GM20431 (cell line): ENCODE results near the gene AMER2.

Source experiments
- in situ Hi-C: fragments of 300-500 bp; cut with MseI, MboI; formaldehyde crosslinking; loops from one replicate; pipeline ENCODE4 v1.15.0; 2020; ENCODE audit warnings: low sequenced_read_pairs; ENCODE audit not compliant: unreplicated experiment

AMER2 gene

DNA sequence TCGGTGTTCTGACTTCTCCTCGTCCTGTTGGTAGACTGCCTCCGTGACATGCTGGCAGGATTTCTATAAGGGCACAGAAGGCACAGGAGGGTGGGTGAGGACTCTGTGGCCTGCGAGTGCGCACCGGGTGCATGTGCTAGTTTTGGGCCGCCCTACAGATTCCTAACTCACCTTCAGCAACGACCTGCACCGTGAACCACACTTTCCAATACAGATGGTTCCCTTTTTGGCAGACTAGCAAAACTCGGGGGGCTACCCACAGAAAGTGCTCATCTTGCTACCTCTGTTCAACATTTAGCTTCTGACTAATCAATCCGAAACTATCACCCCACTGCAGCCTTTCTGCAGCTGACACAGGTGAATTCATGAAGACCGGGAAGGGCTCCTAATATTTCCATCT is 14.1 kb upstream of the AMER2 start:
- in situ Hi-C loops = no loop called here

DNA sequence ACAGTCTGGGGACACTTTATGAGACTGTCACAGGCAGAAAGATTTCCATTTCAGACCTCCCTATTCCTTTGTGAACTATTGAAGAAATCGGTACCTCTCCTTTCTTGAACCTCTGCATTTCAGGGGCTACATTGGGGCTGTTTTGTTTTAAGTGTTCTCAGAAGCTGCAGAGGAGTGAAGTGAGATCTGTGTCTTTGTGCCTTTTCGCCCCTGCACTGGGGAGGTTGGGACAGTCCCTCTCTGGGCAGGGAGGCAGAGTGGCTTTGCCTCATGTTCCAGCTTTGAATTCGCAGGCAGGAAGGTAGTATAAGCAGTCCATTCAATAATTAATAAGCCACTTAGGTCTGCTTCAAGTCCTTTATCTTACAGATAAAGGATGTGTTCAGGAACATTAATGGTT is 9.5 kb upstream of the AMER2 start:
- in situ Hi-C loops = no loop called here

DNA sequence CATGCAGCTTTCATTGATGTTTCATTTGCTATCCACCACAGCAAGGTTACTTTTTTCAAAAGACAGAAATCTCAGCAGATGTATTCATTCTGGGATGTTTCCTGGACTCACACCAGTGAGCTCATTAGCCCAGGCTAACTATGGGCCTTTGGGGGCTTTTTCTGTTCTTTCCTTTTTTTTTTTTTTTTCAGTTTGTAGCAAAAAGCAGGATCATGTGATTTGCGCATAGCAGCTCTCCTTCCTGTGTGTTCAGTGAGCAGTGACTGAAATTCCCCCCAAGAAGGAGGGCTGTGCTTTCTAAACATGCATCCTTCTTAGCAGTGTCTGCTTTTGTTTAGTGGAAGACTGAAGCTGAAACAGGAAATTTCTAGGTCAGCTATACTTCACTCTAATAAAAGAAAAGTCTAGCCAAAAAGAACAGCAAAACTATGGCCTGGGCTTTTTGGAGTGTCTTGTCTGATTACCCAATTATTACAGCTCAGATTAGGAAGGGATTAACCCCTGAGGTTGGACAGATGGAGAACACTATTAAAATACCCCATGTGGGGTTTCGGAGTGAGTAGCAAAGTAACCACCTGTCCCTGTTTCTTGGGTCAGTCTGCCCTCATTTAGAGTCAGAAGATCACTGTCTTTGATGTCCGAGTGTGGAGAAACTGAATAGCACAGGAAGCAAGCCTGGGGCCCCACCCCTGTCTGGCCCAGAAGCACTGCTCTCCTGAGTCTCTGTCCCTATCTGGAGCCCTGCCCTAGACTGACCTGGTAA is 8.9 kb upstream of the AMER2 start:
- in situ Hi-C loops = no loop called here

DNA sequence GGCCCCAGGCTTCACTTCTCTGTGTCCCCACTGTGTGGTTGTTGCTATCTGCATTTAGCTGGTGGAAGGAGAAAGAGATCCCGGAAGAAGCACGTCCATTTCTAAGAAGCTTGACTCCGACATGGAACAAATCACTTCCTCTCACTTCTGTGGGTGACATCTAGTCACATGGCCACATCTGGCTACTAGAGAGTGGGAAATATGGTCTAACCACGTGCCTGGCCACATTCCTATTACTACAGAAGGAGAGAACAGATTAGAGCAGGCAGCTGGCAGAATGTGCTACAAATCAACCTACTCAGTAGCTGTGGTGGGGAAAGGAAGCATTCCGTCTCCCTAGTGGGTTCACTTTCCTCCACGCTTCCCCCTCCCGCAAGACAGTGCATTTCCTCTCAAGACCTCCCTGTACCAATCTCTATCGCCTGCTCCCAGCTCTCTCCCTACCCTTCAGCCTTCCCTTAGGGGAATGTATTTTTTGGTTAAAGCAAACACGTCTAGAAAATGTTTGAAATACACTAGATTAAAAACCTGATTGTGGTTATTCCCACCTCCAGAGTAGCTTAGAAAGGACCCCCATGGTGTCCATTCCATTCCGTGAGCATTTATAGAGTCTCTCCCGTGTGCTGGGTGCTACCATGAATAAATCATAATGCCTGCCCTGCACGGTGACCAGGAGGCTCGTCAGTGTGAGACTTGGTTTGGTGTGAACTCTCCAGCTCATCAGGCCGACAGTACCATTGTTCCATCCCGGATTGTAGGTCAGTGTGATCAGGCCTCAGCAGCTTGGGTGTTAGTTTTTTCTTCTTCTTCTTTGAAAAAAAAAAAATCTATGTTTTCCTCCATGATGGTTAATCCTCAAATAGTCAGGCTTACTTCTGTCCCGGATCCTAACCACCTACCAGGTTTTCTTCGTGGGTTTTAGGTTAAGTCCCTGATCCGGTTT is 8.0 kb upstream of the AMER2 start:
- in situ Hi-C loops = no loop called here

DNA sequence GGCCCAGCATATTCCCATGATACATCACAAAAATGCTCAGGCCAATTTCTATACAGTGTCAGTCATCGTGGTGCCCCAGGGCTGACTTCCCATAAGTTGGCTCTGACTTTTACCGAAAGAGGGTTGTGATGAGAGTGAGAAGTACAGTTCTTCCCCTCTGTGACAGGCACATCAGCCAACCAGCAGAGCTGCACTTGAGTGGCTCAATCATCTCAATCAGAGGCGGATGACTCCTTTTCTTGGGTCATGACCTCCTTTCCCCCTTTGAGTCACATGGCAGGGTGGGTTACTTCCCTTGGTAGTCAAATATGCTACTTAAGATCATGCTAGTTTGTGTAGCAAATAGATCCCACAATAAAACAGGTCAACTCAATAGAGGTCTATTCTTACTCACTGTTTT is 6.9 kb upstream of the AMER2 start:
- in situ Hi-C loops = no loop called here

DNA sequence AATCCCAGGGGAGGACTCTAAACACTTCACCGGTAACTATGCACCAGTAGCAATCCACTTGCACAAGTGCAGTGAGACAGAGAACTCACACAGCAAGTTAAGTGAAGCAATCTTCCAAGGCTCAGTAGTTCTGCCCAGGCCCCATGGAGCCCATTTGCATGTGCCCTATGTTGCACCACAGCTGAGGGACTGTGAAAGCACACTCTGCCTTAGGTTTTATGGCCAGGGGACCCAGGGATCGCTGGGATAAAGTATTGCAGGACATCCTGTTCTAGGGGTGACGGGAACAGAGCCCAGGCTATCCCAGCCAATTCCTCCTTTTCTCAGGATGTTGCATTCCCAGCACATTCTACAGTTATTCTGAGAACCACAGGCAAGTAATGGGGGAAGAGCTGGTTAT is 6.0 kb upstream of the AMER2 start:
- in situ Hi-C loops = no loop called here

DNA sequence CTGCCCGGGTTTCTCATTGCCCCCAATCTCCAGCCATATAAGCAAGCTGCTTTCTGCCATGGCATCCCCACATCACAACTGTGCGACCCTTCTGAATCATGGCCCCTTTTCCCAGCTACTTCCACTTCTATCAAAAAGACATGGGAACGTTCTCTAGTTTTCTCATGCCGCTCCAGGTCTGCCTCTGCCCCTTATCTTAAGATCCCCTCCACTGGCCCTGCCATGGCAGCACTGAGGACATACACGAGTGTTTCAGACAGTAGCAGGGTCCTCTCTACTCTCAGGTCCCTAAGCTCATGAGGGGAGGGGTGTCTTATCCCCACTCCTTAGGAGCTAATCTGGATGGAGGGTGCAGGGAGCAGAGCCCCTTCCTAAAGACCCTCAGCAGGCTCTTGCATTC is 5.5 kb upstream of the AMER2 start:
- in situ Hi-C loops = no loop called here

DNA sequence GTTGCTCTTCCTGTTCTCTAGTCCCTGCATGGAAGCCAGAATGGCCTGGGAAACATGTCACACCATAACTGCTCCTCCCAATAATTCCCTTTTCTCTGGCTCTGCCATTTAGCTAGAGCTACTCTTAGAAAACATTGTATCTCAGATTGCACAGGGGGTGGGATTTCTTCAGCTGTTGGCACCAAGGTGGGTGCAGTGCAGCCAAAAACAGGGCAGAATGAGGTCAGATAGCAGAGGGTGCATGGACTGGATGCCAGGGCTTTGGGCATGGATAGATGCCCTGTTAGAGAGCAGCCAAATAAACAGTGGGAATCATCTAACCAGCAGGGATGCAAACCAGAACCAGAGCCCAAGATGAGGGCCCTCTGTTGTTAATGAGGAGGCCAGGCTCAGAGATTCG is 4.9 kb upstream of the AMER2 start:
- in situ Hi-C loops = no loop called here

DNA sequence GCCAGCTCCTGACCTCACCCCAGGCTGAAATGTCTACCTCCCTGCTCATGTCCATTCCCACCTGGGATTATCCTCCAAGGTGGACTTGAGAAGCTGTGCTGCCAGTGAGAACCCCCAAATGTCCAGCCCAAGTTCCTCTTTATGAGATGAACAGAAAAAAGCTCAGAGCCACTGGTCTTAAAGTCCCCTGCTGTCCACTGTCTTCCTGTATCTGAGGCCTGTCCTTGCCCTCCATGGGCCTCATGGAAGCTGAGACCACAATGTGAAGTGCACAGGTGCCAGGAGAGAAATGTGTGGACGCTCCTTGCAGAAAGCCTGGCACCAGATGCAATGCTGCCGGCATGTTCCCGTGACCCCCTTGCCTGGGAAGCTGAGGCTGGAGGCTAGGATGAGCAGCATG is 3.3 kb upstream of the AMER2 start:
- in situ Hi-C loops = no loop called here

DNA sequence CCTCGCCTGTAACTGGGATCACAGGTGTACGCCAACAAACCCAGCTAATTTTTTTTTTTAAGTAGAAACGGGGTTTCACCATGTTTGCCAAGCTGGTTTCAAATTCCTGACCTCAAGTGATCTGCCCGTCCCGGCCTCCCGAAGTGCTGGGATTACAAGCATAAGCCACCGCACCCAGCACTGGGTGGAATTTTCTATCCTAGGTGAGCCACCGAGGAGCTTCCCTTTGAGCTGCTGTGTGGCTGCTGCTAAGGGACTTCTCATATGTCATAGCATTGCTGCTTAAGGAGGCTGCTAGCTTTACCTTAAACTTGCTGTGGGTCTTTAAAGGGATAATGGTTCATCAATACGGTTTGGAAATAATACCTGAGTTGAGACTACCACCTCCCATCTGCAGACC is 2.9 kb upstream of the AMER2 start:
- in situ Hi-C loops = no loop called here

DNA sequence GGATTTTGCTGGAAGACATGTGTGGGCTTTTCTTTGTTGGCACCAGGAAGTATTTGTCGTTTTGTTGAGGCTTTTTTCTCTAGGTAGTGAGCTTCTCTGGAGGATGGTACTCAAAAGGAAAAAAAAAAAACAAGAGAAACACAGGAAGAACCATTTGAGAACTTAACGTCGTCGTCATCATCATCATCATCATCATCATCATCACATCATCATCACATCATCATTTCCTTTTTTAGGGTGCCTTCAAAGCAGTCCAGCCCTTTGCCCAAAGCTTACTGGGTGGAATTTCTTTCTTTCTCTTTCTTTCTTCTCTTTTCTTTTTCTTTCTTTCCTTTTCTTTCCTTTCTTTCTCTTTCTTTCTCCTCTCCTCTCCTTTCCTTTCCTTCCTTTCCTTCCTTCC is 2.2 kb upstream of the AMER2 start:
- in situ Hi-C loops = no loop called here

DNA sequence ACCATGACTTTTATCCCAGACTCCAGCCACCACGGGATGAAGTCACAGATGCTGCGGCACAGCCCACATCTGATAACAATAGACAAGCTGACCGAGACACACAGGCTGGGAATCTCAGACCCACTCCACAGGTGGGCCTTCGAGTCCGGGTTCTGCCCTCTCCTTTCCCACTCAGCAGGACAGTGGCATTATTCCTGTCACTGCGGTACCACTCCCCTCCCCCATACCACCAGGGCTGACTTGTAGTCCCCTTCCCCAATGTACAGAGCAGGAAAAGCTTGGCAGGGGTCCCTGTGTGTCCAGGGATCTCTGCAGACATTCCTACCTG is 179 bp upstream of the AMER2 start:
- in situ Hi-C loops = no loop called here

DNA sequence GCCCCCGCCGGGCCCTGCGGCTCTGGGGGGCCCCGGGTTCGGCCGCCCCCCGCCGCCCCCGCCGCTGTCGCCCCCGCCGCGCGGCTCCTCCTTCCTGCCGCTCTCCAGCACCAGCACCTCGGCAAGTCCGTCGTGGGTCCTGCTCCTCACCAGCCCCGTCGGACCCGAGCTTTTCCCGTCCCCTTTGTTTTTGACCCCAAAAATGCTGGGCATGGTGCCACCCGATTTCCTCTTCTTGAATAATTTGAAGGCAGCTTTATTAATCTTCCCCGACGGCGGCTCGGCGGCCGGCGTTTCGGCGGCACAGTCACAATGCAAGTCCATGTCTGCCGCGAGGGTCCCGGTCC is 945 bp downstream of the AMER2 start:
- in situ Hi-C loops = no loop called here

DNA sequence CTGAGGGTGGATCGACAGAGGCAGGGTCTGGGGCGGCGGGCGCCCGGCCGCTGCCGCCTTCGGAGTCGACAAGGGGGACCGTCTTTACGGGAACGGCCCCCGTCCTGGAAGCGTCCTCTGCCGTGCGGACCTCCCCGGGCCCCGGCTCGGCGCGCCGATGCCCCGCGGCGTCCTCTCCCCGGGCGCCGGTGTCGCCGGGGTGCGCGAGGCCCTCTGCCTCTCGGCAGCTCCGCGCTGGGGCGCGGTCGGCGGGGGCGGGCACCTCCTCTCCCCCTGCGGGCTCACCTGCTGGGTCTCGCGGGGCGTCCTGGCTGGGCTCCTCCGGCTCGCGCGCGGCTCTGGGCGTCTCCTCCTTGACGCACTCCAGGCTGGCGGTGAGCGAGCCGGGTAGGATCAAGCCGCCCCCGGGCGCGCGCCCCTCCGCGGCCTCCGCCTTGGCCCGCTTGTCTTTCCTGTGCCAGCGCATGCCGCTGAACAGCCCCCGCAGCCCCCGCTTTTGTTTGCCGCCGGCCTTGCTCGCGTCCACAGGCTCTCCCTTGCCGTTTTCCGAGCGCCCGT is 1.5 kb downstream of the AMER2 start:
- in situ Hi-C loops = no loop called here

DNA sequence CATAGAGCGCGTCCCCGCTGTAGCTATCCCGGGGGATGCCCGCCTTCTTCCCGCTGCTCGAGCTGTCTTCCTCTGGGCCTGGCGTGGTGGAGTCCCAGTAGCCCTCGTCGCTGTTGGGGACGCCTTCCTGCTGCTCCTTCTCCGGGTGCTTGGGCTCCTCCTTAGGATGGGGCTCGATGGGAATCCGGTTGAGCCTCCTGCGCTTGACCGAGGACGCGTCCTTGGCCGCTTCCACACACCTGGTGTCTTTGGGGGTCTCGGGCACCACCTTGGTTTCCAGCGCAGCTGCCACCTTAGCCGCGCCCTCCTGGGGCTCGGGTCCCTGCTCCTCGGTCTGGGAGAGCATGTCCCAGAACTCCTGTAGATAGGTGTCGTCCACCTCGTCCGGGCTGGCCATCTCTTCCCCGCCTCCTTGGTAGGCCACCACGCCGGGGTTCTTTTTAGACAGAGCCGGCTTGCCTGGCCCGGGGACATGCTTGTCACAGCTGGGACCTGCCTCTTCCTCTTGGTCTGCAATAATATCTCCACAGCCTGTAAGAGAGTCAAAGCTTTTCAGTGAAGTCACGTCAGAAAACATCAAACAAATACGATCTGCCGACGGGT is 2.0 kb downstream of the AMER2 start:
- in situ Hi-C loops = no loop called here

DNA sequence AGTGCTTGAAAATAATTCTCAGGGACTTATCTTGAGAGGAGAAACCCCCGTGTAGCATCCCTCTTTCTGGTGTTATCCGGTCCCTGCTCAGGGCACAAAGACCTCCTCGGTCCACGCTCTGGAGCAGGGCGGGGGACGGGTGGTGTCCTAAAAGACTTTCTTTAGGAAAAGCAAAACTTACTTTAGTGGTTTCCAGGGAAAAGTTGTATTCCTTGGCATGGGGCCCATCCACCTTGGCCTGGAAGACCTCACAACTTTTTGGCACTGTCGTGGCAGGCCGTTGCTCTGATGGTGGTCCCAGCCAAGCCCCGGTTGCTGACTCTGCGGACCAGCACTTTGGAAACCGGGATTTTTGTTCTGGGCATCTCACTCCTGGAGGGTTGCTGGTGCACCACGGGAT is 2.7 kb downstream of the AMER2 start:
- in situ Hi-C loops = no loop called here

DNA sequence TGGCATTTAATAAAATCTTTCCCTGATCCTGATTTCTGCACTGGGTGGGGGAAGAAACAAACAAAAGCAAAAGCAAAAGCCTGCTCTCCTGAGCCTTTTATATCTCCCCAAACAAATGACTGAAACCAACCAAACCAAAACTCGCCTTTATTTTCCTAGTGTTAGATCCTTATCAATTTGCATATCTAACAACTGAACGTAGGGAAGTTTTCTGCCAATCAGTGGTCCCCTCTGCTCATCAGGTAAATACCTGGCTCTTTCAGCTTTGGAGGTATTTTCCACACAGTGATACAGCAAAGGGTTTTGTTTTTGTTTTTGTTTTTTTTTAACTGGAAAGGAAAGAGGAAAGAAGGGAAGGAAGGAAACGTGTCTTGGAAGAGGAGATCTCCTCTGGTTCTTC is 3.3 kb downstream of the AMER2 start:
- in situ Hi-C loops = no loop called here

DNA sequence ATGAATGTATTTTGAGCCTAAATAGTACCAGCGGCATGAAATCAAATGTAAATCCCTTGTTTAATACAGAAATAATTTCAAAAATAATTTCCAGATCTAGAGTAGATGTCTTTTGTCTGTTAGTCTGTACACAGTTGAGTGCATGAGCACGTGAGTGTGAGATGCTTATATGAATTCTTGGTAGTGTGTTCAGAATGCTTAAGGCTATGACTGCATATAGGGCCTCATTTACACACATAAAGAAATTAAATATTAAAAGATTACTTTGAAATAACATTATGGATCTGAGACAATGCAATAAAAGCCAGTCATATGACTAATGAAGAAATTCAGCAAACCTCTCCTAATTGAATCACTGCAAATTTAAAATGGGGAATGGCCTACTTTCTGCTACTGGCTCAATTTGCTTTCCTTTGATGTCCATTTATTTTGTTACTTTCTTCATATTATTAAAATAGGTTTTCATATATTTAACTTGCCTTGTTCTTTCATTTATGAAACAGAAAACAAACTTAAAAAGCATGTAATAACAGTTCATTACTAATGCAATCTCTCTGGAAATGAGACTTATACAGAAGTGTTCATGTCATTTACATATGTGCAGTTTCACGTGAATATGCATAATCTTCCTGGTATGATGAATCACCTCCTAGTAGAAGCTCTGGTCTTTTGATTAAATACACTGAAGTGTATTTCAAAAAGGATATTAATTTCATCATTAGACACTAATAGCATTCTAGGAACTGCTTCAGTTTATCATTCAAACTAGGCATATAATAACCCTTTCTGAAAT is 4.5 kb downstream of the AMER2 start:
- in situ Hi-C loops = no loop called here

DNA sequence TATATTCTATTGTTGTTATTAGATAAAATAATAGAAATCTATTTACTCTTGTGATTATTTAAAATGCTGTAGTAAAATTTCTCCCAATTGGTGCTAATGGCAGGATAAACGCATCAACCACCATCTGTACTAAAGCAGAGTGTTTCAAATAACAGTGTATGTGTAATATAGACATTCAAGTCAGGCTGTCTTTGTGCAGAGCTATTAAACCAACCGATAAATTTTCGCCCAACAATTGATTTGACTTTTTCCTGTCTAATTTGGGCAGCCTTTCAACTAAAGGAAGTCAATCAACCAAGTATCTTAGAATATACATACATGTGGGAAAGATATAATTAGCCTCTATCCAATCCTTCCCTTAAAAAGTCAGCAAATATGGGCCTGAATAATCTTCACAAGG is 5.8 kb downstream of the AMER2 start:
- in situ Hi-C loops = no loop called here

DNA sequence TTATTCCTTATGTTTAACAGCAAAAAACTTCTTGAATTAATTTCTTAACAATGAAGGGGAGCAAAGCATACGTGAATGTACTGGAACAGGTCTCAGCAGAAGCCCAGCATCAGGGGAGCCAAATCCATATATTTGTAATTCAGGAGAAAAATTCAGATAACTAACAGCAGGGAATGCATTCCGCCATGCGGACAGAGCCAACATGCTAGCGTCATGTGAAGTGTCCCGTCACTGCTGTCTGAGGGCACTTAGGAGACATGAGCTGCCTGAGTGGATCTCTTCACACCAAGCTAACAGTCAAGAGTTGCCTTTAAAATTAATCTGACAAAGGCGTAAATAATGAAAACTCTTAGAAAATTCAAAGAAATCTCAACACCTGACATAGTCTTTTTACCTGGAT is 6.4 kb downstream of the AMER2 start:
- in situ Hi-C loops = no loop called here
